Mesendoderm (in vitro differentiated cells): ENCODE data around the gene MIXL1. TPM values are rescaled to one million over a fixed set of nuclear protein-coding genes. Genes with fewer than 3 reads are reported as not detected.
A peak's percentile ranks its signal among the peaks of the same experiment; 100 is the strongest.

Source experiments
- DNase-seq: peaks from one replicate; pipeline ENCODE4 v3.0.0; 2013
- H2AK5ac ChIP-seq: 2 replicates; pipeline ENCODE4 v1.6.1; 2013; ENCODE audit warnings: low read length, inconsistent platforms
- H2BK120ac ChIP-seq: 2 replicates; pipeline ENCODE4 v1.6.1; 2013; ENCODE audit warnings: low read depth, mild to moderate bottlenecking, low read length, moderate library complexity, mixed read lengths
- H2BK15ac ChIP-seq: replicated peaks from 2 replicates; pipeline ENCODE4 v1.6.1; 2013; ENCODE audit warnings: low read depth, mild to moderate bottlenecking, moderate library complexity
- H2BK5ac ChIP-seq: 2 replicates; pipeline ENCODE4 v1.6.1; 2013; ENCODE audit warnings: low read length, inconsistent platforms
- H3K18ac ChIP-seq: 2 replicates; pipeline ENCODE4 v1.6.1; 2013; ENCODE audit warnings: mild to moderate bottlenecking, low read length, mixed read lengths
- H3K23ac ChIP-seq: one replicate; pipeline ENCODE4 v1.6.1; 2013; ENCODE audit warnings: low read length
- H3K27ac ChIP-seq: 2 replicates; pipeline ENCODE4 v1.5.1; 2013; ENCODE audit warnings: low read depth, mild to moderate bottlenecking, inconsistent platforms, low read length, moderate library complexity
- H3K27me3 ChIP-seq: 2 replicates; pipeline ENCODE4 v1.6.1; 2013; ENCODE audit warnings: low read length, control low read depth, mild to moderate bottlenecking, inconsistent platforms; ENCODE audit not compliant: insufficient read depth, poor library complexity
- H3K36me3 ChIP-seq: 2 replicates; pipeline ENCODE4 v1.6.1; 2013; ENCODE audit warnings: low read length, inconsistent platforms; ENCODE audit not compliant: control insufficient read depth, insufficient read depth
- H3K4ac ChIP-seq: one replicate; pipeline ENCODE4 v1.6.1; 2013; ENCODE audit warnings: low read depth, mild to moderate bottlenecking, low read length, moderate library complexity
- H3K4me1 ChIP-seq: 2 replicates; pipeline ENCODE4 v1.6.1; 2013; ENCODE audit warnings: low read depth, low read length, inconsistent platforms; ENCODE audit not compliant: control insufficient read depth
- H3K4me2 ChIP-seq: 2 replicates; pipeline ENCODE4 v1.6.1; 2013; ENCODE audit warnings: low read length
- H3K4me3 ChIP-seq: 2 replicates; pipeline ENCODE4 v1.5.1; 2013; ENCODE audit warnings: mild to moderate bottlenecking, low read length
- H3K56ac ChIP-seq: one replicate; pipeline ENCODE4 v1.6.1; 2013; ENCODE audit warnings: low read length
- H3K79me1 ChIP-seq: 2 replicates; pipeline ENCODE4 v1.6.1; 2013; ENCODE audit warnings: low read length, inconsistent platforms
- H3K79me2 ChIP-seq: 2 replicates; pipeline ENCODE4 v1.6.1; 2013; ENCODE audit warnings: mild to moderate bottlenecking, low read length; ENCODE audit not compliant: control insufficient read depth, insufficient read depth
- H3K9ac ChIP-seq: 2 replicates; pipeline ENCODE4 v1.6.1; 2013; ENCODE audit warnings: low read length, inconsistent platforms
- H4K5ac ChIP-seq: one replicate; pipeline ENCODE4 v1.6.1; 2013; ENCODE audit warnings: low read length
- H4K8ac ChIP-seq: one replicate; pipeline ENCODE4 v1.6.1; 2013; ENCODE audit warnings: low read depth, mild to moderate bottlenecking, control low read depth, low read length, moderate library complexity
- WGBS: extraction: QIAGEN DNeasy Blood & Tissue Kit; methylation state at CpG from one replicate; pipeline ENCODE4 v1.1.7; 2013; ENCODE audit warnings: low lambda C conversion rate, missing lambda C conversion rate; ENCODE audit not compliant: insufficient coverage; ENCODE audit errors: extremely low coverage; 5-methylcytosine and 5-hydroxymethylcytosine counted together
- polyA plus RNA-seq, 2 experiments: library from polyadenylated mRNA; stranded (reverse); fragments of 200-250 nt; gene quantifications; one replicate each; pipeline ENCODE4 v1.2.3, GENCODE V29; 2013

The MIXL1 gene
- 950 TPM for polyA plus RNA-seq (2013, experiment 1 of 2)
- polyA plus RNA-seq (2013, experiment 2 of 2): 825 TPM

DNA sequence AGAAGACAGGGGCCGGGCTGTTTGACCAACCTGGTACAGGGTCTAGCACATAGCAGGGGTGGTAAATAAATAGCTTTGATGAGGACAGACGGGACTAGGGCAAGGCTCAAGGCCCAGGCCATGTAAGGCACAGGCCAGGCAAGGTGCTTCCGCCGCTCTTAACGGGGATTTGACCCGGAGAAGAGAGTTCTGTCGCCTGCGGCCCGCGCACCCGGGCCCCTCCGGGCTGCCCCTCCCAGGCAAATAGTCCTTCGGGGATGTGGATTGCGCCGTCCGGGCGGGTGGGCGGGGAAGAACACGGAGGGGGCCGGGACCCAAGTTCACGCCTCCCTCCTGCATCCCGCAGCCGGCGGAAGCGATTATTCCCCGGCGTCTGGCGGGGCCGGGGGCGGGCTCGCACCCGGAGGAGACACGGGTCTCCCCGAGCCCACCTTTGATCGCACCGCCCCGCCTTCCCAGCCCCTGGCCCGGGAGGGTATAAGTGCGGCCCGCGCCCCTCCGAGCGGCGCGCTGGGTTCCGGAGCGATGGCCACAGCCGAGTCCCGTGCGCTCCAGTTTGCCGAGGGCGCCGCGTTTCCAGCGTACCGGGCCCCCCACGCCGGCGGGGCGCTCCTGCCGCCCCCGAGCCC is at the start of gene MIXL1:
Gene MIXL1, plus strand, starts transcription at position 508 of the 629 bp plus-strand sequence. Its CDS starts 18 bp downstream, at position 526.
- peak within 1 kb of the TSS; percentile 92 for H3K23ac ChIP-seq
- H2BK15ac ChIP-seq: peak within 1 kb of the TSS; percentile 41
- H2BK120ac ChIP-seq: peak within 1 kb of the TSS; percentile 96
- H2BK5ac ChIP-seq: peak within 1 kb of the TSS; percentile 95
- DNase-seq: peak; percentile 95
- H3K9ac ChIP-seq: peak within 1 kb of the TSS; percentile 91
- H3K79me1 ChIP-seq: peaks cover 4% of the 10 kb centered on the region
- no peaks in the 10 kb centered on the region for H3K27me3 ChIP-seq
- H3K4me2 ChIP-seq: peak within 1 kb of the TSS; percentile 9
- H3K79me2 ChIP-seq: peaks cover 24% of the 10 kb centered on the region
- H2AK5ac ChIP-seq: peak within 1 kb of the TSS; percentile 98
- peak within 1 kb of the TSS; percentile 97 for H3K56ac ChIP-seq
- peaks cover 12% of the 10 kb centered on the region for H3K4me1 ChIP-seq
- peak within 1 kb of the TSS; percentile 92 for H4K5ac ChIP-seq
- peak within 1 kb of the TSS; percentile 86 for H3K27ac ChIP-seq
- peaks cover 10% of the 10 kb centered on the region for H3K36me3 ChIP-seq
- H3K4me3 ChIP-seq: peak within 1 kb of the TSS; percentile 75
- H4K8ac ChIP-seq: no peak within 1 kb of the TSS
- no CpG with 5 or more reads among the region's 62 CpGs for WGBS
- peak within 1 kb of the TSS; percentile 85 for H3K18ac ChIP-seq
- H3K4ac ChIP-seq: peak within 1 kb of the TSS; percentile 98

DNA sequence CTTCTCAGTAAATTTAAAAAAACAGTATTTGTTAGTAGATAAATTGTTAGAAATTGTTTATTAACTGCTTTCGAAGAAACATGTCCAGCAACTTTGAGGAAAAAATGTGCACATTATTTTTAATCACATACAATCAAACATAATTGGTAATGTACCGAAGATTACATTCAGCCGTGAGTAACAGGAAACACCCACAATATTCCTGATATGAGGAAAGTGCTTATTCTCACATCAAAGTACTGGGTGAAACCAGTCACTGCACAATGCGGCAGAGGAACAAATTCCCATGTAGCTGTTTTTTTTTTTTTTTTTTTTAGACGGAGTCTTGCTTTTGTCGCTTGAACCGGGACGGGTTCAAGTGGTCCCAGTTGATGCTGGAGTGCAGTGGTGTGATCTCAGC is 46.6 kb upstream of the MIXL1 start:
- Histone ChIP-seq H2BK5ac (no peak overlapping the region), H3K23ac (no peak overlapping the region), H3K4me3 (no peak overlapping the region), H3K27ac (no peak overlapping the region), H4K5ac (no peak overlapping the region), H3K4me1 (no peaks in the 10 kb centered on the region), H3K4me2 (no peak overlapping the region), H3K4ac (no peak overlapping the region), H3K36me3 (no peaks in the 10 kb centered on the region), H2BK15ac (no peak overlapping the region), H4K8ac (no peak overlapping the region), H3K79me1 (peaks cover 6% of the 10 kb centered on the region), H2BK120ac (no peak overlapping the region), H3K27me3 (no peaks in the 10 kb centered on the region), H3K56ac (no peak overlapping the region), H3K18ac (no peak overlapping the region), H2AK5ac (no peak overlapping the region), H3K79me2 (peaks cover 49% of the 10 kb centered on the region), H3K9ac (no peak overlapping the region)
- DNase-seq: no peak
- WGBS: no CpG with 5 or more reads among the region's 8 CpGs

DNA sequence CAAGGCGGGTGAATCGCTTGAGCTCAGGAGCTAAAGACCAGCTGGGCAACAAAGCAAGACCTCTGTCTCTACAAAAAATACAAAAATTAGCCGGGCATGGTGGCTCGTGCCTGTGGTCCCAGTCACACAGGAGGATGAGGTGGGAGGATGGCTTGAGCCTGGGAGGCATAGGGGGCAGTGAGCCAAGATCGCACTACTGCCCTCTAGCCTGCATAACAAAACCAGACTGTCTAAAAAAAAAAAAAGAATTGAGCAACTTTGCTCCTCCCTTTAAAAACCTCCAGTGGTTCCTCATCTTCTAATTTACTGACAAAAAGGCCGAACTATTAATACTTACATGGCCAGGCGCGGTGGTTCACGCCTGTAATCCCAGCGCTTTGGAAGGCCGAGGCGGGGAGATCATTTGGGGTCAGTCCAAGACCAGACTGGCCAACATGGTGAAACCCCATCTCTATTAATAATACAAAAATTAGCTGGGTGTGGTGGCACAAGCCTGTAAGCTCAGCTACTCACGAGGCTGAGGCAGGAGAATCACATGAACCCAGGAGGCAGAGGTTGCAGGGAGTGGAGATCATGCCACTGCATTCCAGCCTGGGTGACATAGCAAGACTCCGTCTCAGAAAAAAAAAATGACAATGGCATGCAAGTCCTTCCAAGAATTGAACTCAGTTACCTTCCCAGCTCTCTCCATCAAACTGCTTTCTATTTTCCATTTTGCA is 41.3 kb upstream of the MIXL1 start:
- H3K4me1 ChIP-seq: no peaks in the 10 kb centered on the region
- H2BK15ac ChIP-seq: no peak overlapping the region
- H4K5ac ChIP-seq: no peak overlapping the region
- no peak overlapping the region for H2BK120ac ChIP-seq
- H3K27me3 ChIP-seq: no peaks in the 10 kb centered on the region
- no peak overlapping the region for H3K56ac ChIP-seq
- no peak overlapping the region for H2AK5ac ChIP-seq
- H3K18ac ChIP-seq: no peak overlapping the region
- no peaks in the 10 kb centered on the region for H3K36me3 ChIP-seq
- no peak overlapping the region for H3K4me2 ChIP-seq
- no peak overlapping the region for H3K9ac ChIP-seq
- H3K79me1 ChIP-seq: peaks cover 5% of the 10 kb centered on the region
- DNase-seq: peak; percentile 46
- H2BK5ac ChIP-seq: no peak overlapping the region
- H3K4me3 ChIP-seq: no peak overlapping the region
- H3K79me2 ChIP-seq: peaks cover 56% of the 10 kb centered on the region
- no peak overlapping the region for H3K27ac ChIP-seq
- no peak overlapping the region for H4K8ac ChIP-seq
- no peak overlapping the region for H3K23ac ChIP-seq
- H3K4ac ChIP-seq: no peak overlapping the region
- no CpG with 5 or more reads among the region's 14 CpGs for WGBS

DNA sequence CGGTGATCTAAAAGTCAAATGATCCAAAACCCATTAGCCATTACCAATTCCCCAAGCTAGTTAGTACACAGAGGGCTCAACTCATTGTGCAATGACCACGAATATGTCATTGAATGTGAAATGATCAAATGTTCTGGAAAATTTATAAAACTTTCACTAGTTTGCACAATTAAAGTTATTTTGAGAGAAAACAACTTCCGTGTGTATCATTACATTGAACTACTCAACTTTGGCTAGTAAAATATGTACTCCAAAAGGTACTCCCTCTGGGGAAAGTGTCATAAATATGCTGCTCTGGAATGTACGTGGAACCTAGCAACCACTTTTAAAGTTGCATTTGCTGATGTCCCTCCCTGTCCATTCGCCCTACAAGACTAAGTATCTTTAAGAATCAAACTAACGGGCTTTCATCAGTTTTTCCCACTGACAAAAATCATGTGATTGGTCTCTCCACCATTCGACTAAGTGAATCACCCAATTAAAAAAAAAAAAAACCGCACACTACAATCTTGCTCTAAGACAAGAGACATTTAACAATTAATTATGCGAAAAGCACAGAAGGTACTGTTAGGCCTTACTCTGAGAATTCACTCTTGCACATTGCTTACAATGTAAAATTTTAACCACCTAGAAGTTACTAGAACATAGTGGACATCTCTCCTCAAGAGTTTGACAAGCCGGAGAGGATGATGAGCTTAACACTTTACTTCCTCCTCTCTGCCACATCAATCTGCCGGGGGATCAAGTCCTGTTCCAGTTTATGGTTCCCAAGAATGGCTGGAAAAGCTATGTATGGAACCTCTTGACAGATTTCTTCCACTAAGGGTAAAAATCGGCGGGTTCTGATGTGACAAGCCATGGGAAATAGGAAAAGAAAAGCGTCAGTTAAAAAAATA is 38.1 kb upstream of the MIXL1 start:
- no peaks in the 10 kb centered on the region for H3K36me3 ChIP-seq
- H3K23ac ChIP-seq: no peak overlapping the region
- H3K4ac ChIP-seq: no peak overlapping the region
- no peak overlapping the region for H2BK5ac ChIP-seq
- no peak for DNase-seq
- peak overlapping the region; percentile 98 for H3K56ac ChIP-seq
- H3K9ac ChIP-seq: peak overlapping the region; percentile 96
- H3K79me2 ChIP-seq: peaks cover 39% of the 10 kb centered on the region
- no peaks in the 10 kb centered on the region for H3K4me1 ChIP-seq
- no peak overlapping the region for H2AK5ac ChIP-seq
- no peak overlapping the region for H2BK120ac ChIP-seq
- WGBS: no CpG with 5 or more reads among the region's 14 CpGs
- no peak overlapping the region for H2BK15ac ChIP-seq
- H3K4me2 ChIP-seq: peak overlapping the region; percentile 94
- no peak overlapping the region for H4K8ac ChIP-seq
- no peaks in the 10 kb centered on the region for H3K27me3 ChIP-seq
- H3K4me3 ChIP-seq: peak overlapping the region; percentile 98
- H3K18ac ChIP-seq: no peak overlapping the region
- no peak overlapping the region for H4K5ac ChIP-seq
- peaks cover 5% of the 10 kb centered on the region for H3K79me1 ChIP-seq
- H3K27ac ChIP-seq: no peak overlapping the region

DNA sequence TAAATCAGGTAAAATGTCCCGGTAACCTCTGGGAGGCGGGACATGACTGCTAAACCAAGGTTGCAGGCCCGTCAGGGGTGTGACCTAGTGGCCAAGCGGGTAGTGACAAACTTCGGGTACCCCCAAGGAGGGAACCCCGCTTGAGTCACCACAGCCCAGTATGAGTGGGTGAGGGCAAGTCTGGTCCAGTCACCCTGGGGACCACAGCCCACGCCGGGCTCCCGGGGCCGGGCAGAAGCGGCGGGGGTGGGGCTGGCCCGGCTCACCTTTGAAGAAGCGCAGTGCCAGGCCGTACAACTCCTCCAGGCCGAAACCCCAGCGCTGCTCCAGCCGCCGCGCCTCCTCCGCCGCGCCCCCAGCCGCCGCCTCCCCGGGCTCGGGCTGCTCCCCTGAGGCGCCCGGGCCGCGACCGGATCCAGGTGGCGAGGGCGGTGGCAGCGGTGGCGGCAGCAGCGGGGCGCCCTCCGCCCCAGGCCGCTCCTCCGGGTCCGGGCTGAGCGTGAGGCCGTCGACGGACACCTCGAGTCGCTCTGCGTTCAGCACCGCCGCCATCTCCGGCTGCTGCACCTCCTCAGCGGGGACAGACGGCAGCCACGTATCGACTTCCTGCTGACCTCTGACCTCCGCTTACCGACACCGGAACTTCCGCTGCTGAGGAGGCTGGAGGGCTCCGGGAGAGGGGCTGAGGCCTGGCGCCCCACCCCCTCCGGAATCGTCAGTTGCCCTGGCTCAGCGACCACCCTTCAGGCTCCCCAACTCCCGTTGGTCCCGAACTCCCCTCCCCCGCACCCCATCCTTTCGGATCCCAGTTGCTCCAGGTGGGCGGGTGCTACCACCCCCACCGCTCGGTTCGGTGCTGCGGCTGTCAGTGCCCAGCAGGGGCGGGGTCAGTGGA is 37.1 kb upstream of the MIXL1 start, which contains the start of gene ACBD3:
Gene ACBD3, minus strand, starts transcription at position 618 of the 895 bp plus-strand sequence. Its CDS starts 66 bp downstream, at position 552.
- peak within 1 kb of the TSS; percentile 91 for H2BK5ac ChIP-seq
- no peak within 1 kb of the TSS for H4K5ac ChIP-seq
- peaks cover 5% of the 10 kb centered on the region for H3K79me1 ChIP-seq
- H3K9ac ChIP-seq: peak within 1 kb of the TSS; percentile 96
- H3K27ac ChIP-seq: peak within 1 kb of the TSS; percentile 78
- WGBS: no CpG with 5 or more reads among the region's 75 CpGs
- no peaks in the 10 kb centered on the region for H3K36me3 ChIP-seq
- H2BK15ac ChIP-seq: no peak within 1 kb of the TSS
- H3K4me2 ChIP-seq: peak within 1 kb of the TSS; percentile 94
- peak within 1 kb of the TSS; percentile 81 for H3K23ac ChIP-seq
- peak within 1 kb of the TSS; percentile 11 for H3K4ac ChIP-seq
- no peak within 1 kb of the TSS for H2AK5ac ChIP-seq
- H2BK120ac ChIP-seq: no peak within 1 kb of the TSS
- peak within 1 kb of the TSS; percentile 30 for H4K8ac ChIP-seq
- H3K27me3 ChIP-seq: no peaks in the 10 kb centered on the region
- peak within 1 kb of the TSS; percentile 98 for H3K4me3 ChIP-seq
- H3K79me2 ChIP-seq: peaks cover 36% of the 10 kb centered on the region
- no peaks in the 10 kb centered on the region for H3K4me1 ChIP-seq
- peak within 1 kb of the TSS; percentile 98 for H3K56ac ChIP-seq
- H3K18ac ChIP-seq: peak within 1 kb of the TSS; percentile 63
- peak; percentile 95 for DNase-seq
